Cardiac atrium fibroblast (primary cell): ENCODE data around the gene IFI27L2. TPM values are rescaled to one million over a fixed set of nuclear protein-coding genes. Genes with fewer than 3 reads are reported as not detected.

ENCODE experiments used
- total RNA-seq: library from RNA; depleted of rRNA; stranded (reverse); fragments of >200 nt; gene quantifications from 2 replicates; pipeline ENCODE4 v1.2.3, GENCODE V29; 2015

IFI27L2 gene
- 81.6 and 102 TPM in 2 replicates for total RNA-seq

GRCh38 chr14:94129111-94129757 is at the start of gene IFI27L2:
Gene IFI27L2 (minus strand): TSS chr14:94129604. CDS start chr14:94129564, 40 bp downstream.

GRCh38 chr14:94173885-94174603 is 44.6 kb upstream of the IFI27L2 start, which contains the start of gene PPP4R4:
Gene PPP4R4 (plus strand): TSS chr14:94174322. CDS start chr14:94174466, 144 bp downstream.

GRCh38 chr14:94110552-94111181 is 18.7 kb downstream of the IFI27L2 start, which contains the start of gene IFI27:
Gene IFI27 (plus strand): TSS chr14:94110736.

GRCh38 chr14:94080621-94081385 is 48.6 kb downstream of the IFI27L2 start, which contains the start of the genes DDX24 and IFI27L1:
Gene DDX24 (minus strand): TSS chr14:94081202. CDS start chr14:94079742, 1,460 bp downstream.
Gene IFI27L1 (plus strand): TSS chr14:94081310. CDS start chr14:94096938, 15,628 bp downstream.

Other genes with a start within 250 kb of the IFI27L2 start
- gene FAM181A, start 202.3 kb downstream of the IFI27L2 start, total RNA-seq = not detected in 2 replicates
- gene ASB2, start 153.0 kb downstream of the IFI27L2 start, total RNA-seq = not detected in 2 replicates
- not detected in 2 replicates for gene CCDC197, start 132.3 kb downstream of the IFI27L2 start, total RNA-seq
- gene OTUB2, start 103.3 kb downstream of the IFI27L2 start, total RNA-seq = 1.5 and 2.3 TPM in 2 replicates
- 91.5 and 96.1 TPM in 2 replicates for gene DDX24, start 48.4 kb downstream of the IFI27L2 start, total RNA-seq
- gene IFI27L1, start 48.3 kb downstream of the IFI27L2 start, total RNA-seq = 11.3 and 17.3 TPM in 2 replicates
- 15.2 and 16.2 TPM in 2 replicates for gene IFI27, start 18.9 kb downstream of the IFI27L2 start, total RNA-seq
- gene PPP4R4, start 44.7 kb upstream of the IFI27L2 start, total RNA-seq = not detected in 2 replicates
- gene SERPINA10, start 163.7 kb upstream of the IFI27L2 start, total RNA-seq = not detected in 2 replicates
- not detected in 2 replicates for gene SERPINA6, start 193.7 kb upstream of the IFI27L2 start, total RNA-seq
- not detected in 2 replicates for gene SERPINA2, start 237.1 kb upstream of the IFI27L2 start, total RNA-seq